Measurements from ENCODE around the gene CD6. TPM values are rescaled to one million over a fixed set of nuclear protein-coding genes. Genes with fewer than 3 reads are reported as not detected.

CD6 gene
- total RNA-seq, result 1 to 10 TPM in 2 of 4 donors, under 1 TPM in 2; 0.33 to 4.0 (median 1.1) TPM

- TF ChIP-seq CTCF (IDR thresholded peaks at IDR 0.05; ENCODE audit: low read depth), result no peak
Observed at GRCh38 chr11:60971520-60971919, at the start of gene CD6. TSS of gene CD6 (plus strand) at chr11:60971680. CDS start at chr11:60971866, 186 bp downstream.

GRCh38 chr11:60921777-60922335 is 49.6 kb upstream of the CD6 start:
- no peak for TF ChIP-seq CTCF (IDR thresholded peaks at IDR 0.05; ENCODE audit: low read depth)

- TF ChIP-seq CTCF (IDR thresholded peaks at IDR 0.05; ENCODE audit: low read depth), result no peak
Observed at GRCh38 chr11:60922906-60923305, 48.6 kb upstream of the CD6 start.

GRCh38 chr11:60923326-60923725 is 48.2 kb upstream of the CD6 start:
- TF ChIP-seq CTCF (IDR thresholded peaks at IDR 0.05; ENCODE audit: low read depth), result no peak

- TF ChIP-seq CTCF (IDR thresholded peaks at IDR 0.05; ENCODE audit: low read depth), result no peak
Observed at GRCh38 chr11:60923800-60924109, 47.7 kb upstream of the CD6 start.

GRCh38 chr11:60924110-60924905 is 47.2 kb upstream of the CD6 start, which contains the start of gene TMEM132A:
TSS of gene TMEM132A (plus strand) at chr11:60924460. CDS start at chr11:60924634, 174 bp downstream.
- TF ChIP-seq CTCF (IDR thresholded peaks at IDR 0.05; ENCODE audit: low read depth), result no peak

- TF ChIP-seq CTCF (IDR thresholded peaks at IDR 0.05; ENCODE audit: low read depth), result no peak
Observed at GRCh38 chr11:60924906-60925853, 46.3 kb upstream of the CD6 start.
